H7 (cell line): Measurements from ENCODE around the gene MACO1. TPM values are rescaled to one million over a fixed set of nuclear protein-coding genes. Genes with fewer than 3 reads are reported as not detected.
"Not testable (repeated sequence)": the region's sequence is repeated elsewhere in the genome, so short reads cannot be mapped to it uniquely, and the experiment has no call there.

ENCODE experiments used
- DNase-seq: peaks from one replicate; pipeline ENCODE4 v3.0.0; 2012
- H3K27me3 ChIP-seq: 2 replicates; pipeline ENCODE4 v1.6.0; 2011; ENCODE audit warnings: mild to moderate bottlenecking, low read length; ENCODE audit not compliant: control insufficient read depth, insufficient read depth
- H3K36me3 ChIP-seq: replicated peaks from 2 replicates; pipeline ENCODE4 v1.5.1; 2011; ENCODE audit warnings: low read length; ENCODE audit not compliant: control insufficient read depth, insufficient read depth
- H3K4me3 ChIP-seq: 2 replicates; pipeline ENCODE4 v1.5.1; 2011; ENCODE audit warnings: low read depth, mild to moderate bottlenecking, control low read depth, low read length, moderate library complexity; ENCODE audit not compliant: insufficient read depth
- total RNA-seq: library from RNA; depleted of rRNA; stranded (reverse); fragments of >200 nt; shearing (Covaris generic); gene quantifications from 2 replicates; pipeline ENCODE4 v1.2.3, GENCODE V29; 2014

The MACO1 gene
- total RNA-seq, 1 experiment from 2014 or later, result 13.6 TPM

- Histone ChIP-seq H3K4me3 (no peak overlapping the region), H3K27me3 (no peaks in the 10 kb centered on the region; the same call in 1 of the 2 replicates), H3K36me3 (no peaks in the 10 kb centered on the region)
- DNase-seq, result no peak
Measured at GRCh38 chr1:25432749-25433388, 2.2 kb downstream of the MACO1 start.

DNA sequence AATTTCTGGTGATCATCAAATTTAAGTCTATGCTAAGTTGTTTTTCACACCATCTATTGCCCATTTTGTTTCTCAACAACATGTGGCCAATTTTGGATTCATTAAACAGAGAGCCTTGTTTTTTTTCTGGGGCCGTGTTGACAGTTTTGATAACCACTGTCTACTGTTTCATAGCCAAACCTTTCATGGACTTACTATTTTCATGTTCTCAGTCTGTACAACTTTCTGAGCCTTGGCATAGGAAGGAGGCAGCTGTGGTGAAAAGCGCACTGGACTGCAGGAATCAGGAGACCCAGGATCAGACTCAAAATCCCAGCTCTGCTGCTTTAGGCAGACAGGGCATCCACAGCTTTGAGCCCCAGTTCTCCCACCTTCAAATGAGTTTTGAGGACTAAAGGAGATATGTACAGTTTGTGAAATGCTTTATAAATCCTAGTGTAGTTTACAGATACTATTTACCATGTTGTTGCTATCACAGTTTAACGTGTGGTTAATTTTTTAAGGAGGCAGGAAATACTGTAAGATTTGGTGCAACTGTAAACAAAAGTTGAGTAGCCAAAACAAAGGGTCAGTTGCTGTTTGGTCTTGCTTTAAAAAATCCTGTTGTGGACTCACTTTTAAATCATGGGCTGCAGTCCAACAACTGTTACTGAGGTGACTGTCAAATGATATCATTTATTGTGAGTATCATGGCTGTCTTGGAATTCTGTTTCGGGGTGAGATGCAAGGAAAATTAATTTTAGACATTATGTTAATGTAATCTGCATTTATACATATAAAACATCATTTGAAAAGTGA lies 2.9 kb downstream of the MACO1 start:
- no peaks in the 10 kb centered on the region; the same call in 1 of the 2 replicates for H3K27me3 ChIP-seq
- no peaks in the 10 kb centered on the region for H3K36me3 ChIP-seq
- DNase-seq, result no peak
- no peak overlapping the region for H3K4me3 ChIP-seq

DNA sequence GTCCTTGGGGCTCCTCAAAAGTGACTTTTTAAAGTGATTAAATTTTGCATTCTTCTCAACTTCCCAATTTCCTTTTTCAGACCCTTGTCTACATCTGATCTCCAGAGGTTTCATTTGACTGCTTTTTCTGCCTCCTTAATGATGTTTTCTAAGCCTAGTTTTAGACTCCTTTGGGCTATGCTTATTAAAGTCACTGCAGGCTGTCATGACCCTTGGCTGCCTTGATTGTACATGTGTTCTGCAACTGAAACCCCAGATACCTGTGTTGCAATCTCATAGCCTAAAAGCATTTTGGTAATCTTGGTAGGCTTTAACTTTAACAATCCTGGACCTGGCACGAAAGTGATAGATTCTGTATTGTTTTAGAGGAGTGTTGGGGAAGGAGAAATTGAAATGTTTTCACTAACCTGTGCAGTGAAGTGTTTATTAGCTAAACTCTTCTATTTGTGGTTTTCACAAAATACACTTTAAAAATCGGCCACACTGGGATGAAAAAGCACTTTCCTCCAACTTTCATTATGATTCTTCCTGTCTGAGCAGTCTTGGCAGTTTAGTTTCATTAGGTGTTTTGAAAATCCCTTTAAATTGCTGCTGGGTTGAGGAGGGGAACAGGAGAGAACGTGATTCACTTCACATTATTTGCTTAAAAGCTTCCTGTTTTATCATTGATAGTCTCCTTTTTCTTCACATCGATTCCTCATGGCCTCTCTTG lies 4.9 kb downstream of the MACO1 start:
- no peak overlapping the region for H3K4me3 ChIP-seq
- no peaks in the 10 kb centered on the region for H3K27me3 ChIP-seq

DNA sequence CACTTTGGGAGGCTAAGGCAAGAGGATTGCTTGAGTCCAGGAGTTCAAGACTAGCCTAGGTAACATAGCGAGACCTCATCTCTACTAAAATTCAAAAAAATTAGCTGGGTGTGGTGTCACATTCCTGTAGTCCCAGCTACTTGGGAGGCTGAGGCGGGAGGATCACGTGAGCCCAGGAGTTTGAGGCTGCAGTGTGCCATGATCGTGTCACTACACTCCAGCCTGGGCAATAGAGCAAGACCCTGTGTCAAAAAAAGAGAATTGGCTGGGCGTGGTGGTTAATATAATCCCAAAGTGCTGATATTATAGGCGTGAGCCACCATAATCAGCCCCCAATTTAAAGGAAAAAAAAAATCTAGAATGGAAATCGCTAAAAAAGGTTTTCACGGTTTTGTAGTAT lies 7.0 kb downstream of the MACO1 start:
- no peak for DNase-seq
- H3K4me3 ChIP-seq, result no peak overlapping the region
- H3K27me3 ChIP-seq, result no peaks in the 10 kb centered on the region
- H3K36me3 ChIP-seq, result no peaks in the 10 kb centered on the region

More for the DNA sequence above, 4.9 kb downstream of the MACO1 start:
- DNase-seq, result no peak
- H3K36me3 ChIP-seq, result no peaks in the 10 kb centered on the region

DNA sequence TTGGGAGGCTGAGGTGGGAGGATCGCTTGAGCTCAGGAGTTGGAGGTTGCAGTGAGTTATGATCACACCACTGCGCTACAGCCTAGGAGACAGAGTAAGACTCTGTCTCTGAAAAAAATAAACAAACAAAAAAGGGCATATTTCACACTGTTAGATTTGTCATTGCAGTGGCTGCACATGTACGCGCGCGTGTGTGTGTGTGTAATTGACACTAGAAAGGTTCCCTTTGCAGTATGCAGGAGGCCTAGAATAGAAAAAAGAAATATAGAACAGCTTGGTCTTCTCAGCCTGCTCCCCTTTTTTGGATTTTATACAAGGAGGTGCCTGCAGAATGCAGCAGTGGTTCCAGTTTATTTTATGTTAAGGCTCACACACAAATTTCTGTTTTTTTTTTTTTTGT lies 8.6 kb downstream of the MACO1 start:
- Histone ChIP-seq H3K27me3 (no peaks in the 10 kb centered on the region), H3K4me3 (no peak overlapping the region), H3K36me3 (no peaks in the 10 kb centered on the region)
- no peak for DNase-seq

DNA sequence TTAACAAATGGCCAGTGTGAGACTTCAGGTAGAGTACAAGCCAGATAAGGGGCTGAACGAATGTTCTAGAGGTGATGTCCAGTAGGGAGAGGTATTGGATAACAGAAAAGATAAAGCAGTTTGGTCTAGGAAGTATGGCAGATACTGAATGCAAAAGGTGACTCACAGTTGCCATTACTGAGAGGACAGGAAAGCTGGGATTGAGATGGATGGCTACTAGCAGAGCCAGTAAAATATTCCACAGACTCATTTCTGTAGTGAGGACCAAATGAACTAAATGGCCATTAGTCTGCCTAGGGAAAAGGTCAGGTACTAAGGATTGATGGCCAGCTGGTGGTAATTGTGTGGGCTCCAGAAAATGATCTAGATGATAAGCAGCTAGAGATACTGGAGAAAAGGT lies 11.5 kb downstream of the MACO1 start:
- no peak for DNase-seq
- H3K27me3 ChIP-seq, result no peaks in the 10 kb centered on the region
- H3K4me3 ChIP-seq, result no peak overlapping the region
- H3K36me3 ChIP-seq, result no peaks in the 10 kb centered on the region

GRCh38 chr1:25443030-25443699 lies 12.5 kb downstream of the MACO1 start:
- no peak for DNase-seq

GRCh38 chr1:25444604-25445003 lies 13.9 kb downstream of the MACO1 start:
- not testable (repeated sequence) for H3K36me3 ChIP-seq, H3K27me3 ChIP-seq, H3K4me3 ChIP-seq, DNase-seq

More at GRCh38 chr1:25443030-25443699, 12.5 kb downstream of the MACO1 start:
- Histone ChIP-seq H3K36me3 (no peaks in the 10 kb centered on the region), H3K27me3 (no peaks in the 10 kb centered on the region), H3K4me3 (no peak overlapping the region)

DNA sequence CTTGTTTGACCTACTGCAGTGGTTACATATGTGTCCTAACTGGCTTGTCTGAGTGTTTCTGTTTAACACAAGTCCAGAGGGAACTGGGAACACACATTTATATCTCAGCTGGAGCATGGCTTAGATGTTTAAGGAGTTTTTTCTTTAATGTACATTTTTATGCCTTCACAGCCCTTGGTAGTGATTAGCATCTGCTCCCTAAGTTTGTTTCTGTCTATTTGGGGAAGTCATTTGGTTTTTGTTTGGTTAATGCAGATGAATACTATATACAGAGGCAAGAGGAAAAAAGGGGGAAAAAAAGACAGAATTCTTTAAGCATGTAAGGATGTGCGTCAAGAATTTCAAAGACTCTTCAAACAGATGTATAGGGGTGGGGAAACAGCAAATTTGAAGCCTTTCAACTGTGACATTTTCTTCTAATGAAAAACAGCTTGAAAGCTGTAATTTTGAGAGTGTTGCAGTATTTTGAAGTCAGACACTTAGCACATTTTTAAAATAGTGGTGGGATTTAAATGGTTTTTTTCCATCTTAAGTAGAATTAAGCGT lies 15.4 kb downstream of the MACO1 start:
- no peak for DNase-seq
- Histone ChIP-seq H3K27me3 (no peaks in the 10 kb centered on the region), H3K4me3 (no peak overlapping the region), H3K36me3 (no peaks in the 10 kb centered on the region)

DNA sequence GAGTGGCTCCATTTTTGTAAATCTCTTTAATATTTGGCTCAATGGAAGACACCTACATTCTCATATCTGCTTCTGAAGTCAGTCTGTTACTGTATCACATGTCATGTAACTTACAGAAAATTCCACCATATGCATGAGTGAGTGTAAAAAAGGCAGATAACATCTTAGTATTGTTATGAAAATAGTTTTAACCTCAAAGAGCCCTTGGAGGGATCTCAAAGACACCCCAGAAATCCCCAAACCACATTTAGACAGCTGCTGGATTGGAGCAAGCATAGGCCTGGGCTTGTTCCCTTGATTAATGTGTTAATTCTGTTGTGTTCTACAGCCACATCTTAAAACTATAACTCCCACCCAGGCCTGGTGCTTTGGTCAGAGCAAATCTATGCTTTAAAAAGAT lies 16.9 kb downstream of the MACO1 start:
- DNase-seq, result no peak
- H3K36me3 ChIP-seq, result no peaks in the 10 kb centered on the region
- H3K27me3 ChIP-seq, result no peaks in the 10 kb centered on the region
- H3K4me3 ChIP-seq, result no peak overlapping the region

DNA sequence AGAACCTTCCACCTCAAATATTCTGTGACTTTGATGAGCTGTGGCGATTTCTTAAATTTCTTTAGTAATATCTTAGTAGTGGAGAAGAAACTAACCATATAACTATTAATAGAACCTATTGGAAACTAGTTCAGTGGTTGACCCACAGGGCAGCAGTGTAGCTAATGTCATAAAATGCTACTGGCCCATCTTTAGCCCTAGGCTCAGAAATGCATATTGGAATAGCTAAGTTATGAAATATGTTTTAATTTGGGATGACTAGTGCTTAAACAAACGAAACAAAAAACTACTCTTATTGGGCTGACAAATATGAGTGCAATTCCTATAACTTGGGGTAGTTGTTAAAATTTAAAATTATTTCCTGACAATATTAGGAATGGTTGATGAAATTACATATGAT lies 20.2 kb downstream of the MACO1 start:
- H3K36me3 ChIP-seq, result no peaks in the 10 kb centered on the region
- DNase-seq, result no peak
- no peak overlapping the region for H3K4me3 ChIP-seq
- no peaks in the 10 kb centered on the region for H3K27me3 ChIP-seq

DNA sequence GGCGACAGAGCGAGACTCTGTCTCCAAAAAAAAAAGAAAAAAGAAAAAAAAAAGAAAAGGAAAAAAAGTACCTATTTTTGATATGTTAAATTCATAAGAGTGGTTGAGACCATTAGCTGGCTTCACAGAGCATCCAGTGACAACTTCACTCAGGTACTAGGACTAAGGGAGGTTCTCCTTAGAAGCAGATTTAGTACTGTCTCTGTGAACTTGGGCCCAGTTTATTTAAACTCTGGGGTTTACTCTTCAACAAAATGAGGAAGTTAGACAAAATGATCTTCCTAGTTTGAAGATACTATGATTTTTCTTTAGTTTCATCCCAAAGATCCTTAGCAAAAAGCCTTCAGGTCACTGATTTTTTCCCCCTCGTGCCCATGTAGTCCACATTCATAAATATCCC lies 21.2 kb downstream of the MACO1 start:
- no peaks in the 10 kb centered on the region for H3K36me3 ChIP-seq
- no peak for DNase-seq
- H3K4me3 ChIP-seq, result no peak overlapping the region
- no peaks in the 10 kb centered on the region for H3K27me3 ChIP-seq

DNA sequence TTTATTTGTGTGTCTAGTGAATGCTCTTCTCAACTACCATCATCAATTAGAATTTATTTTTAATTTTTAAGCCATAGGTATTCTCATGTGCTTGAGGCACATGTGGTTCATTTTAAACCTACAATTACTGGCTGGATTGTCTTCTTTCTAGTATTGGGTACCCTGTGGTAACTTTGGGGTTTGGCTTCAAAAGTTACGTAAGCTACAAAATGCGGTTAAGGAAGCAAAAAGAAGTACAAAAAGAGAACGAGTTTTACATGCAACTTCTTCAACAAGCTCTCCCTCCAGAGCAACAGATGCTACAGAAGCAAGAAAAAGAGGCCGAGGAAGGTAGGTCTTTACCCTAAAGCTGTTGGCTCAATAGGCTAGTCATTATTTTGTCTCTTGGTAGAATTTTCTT lies 25.8 kb downstream of the MACO1 start:
- no peak for DNase-seq
- no peak overlapping the region for H3K4me3 ChIP-seq
- no peaks in the 10 kb centered on the region for H3K27me3 ChIP-seq
- peaks cover 4% of the 10 kb centered on the region for H3K36me3 ChIP-seq

GRCh38 chr1:25458541-25459298 lies 28.0 kb downstream of the MACO1 start:
- Histone ChIP-seq H3K36me3 (peaks cover 4% of the 10 kb centered on the region), H3K27me3 (no peaks in the 10 kb centered on the region), H3K4me3 (no peak overlapping the region)
- DNase-seq, result no peak
